Epithelial cell of proximal tubule (primary cell): ENCODE measurements around the gene FRMD3. TPM values are rescaled to one million over a fixed set of nuclear protein-coding genes. Genes with fewer than 3 reads are reported as not detected.

ENCODE experiments used
- DNase-seq: peaks from one replicate; pipeline ENCODE4 v3.0.0-alpha.2; 2011; ENCODE audit warnings: low read depth
- H3K4me3 ChIP-seq: 2 replicates; pipeline ENCODE4 v1.5.1; 2011; ENCODE audit warnings: low read depth, mild to moderate bottlenecking, low read length
- total RNA-seq: library from RNA; depleted of rRNA; stranded (reverse); fragments of >200 nt; gene quantifications from 2 replicates; pipeline ENCODE4 v1.2.3, GENCODE V29; 2015
- TF ChIP-seq, protein P1 (sequence below): conservative IDR thresholded peaks from 2 replicates; pipeline ENCODE4 v1.5.1; 2012; ENCODE audit warnings: low read depth, mild to moderate bottlenecking, low read length

The FRMD3 gene
- total RNA-seq, 1 donor from 2014 or later, result 2.4 TPM

DNA sequence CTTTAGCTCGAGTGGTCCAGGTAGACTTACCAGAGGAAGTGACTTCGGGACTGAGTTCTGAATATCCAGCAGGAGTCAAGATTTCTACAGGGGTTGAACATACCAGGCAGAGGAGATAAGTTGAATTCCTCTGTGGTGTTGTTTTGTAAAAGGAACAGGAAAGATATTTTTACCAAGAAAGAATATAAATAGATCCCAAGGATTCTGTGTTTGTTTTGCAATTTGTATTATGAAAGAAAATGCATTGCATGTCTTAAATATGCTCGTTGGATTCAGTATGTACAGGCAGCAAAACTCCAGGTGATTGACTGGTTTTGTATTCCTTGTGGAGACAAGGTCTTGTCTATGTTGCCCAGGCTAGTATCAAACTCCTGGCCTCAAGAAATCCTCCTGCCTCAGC is 197.8 kb downstream of the FRMD3 start:
- DNase-seq, result no peak
- TF ChIP-seq, protein P1, sequence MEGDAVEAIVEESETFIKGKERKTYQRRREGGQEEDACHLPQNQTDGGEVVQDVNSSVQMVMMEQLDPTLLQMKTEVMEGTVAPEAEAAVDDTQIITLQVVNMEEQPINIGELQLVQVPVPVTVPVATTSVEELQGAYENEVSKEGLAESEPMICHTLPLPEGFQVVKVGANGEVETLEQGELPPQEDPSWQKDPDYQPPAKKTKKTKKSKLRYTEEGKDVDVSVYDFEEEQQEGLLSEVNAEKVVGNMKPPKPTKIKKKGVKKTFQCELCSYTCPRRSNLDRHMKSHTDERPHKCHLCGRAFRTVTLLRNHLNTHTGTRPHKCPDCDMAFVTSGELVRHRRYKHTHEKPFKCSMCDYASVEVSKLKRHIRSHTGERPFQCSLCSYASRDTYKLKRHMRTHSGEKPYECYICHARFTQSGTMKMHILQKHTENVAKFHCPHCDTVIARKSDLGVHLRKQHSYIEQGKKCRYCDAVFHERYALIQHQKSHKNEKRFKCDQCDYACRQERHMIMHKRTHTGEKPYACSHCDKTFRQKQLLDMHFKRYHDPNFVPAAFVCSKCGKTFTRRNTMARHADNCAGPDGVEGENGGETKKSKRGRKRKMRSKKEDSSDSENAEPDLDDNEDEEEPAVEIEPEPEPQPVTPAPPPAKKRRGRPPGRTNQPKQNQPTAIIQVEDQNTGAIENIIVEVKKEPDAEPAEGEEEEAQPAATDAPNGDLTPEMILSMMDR, result no peak
- no peak overlapping the region for H3K4me3 ChIP-seq

DNA sequence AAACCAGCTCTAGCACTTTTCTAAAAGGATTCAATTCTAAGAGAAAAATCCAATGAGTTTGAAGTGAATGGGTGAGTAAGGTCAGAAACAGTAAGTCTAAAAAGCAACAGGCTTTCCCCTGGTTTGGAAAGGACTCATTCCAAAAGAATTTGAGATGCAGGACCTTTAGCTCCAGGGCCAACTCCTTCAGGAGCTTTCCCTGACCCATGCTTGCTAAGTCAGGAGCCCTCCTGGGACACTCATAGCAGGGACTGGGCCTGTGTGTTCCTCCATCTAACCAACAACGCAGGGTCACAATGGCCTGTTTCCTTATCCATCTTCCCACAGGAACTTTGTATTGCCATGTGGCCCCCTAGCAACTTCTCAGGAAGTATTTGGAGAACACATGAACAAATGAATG is 198.8 kb downstream of the FRMD3 start:
- H3K4me3 ChIP-seq, result no peak overlapping the region
- no peak for DNase-seq
- TF ChIP-seq, protein P1, result no peak

- no peak for DNase-seq
- TF ChIP-seq, protein P1, result no peak
Measured at GRCh38 chr9:83336706-83337105, 201.5 kb downstream of the FRMD3 start.

GRCh38 chr9:83334320-83334719 is 203.9 kb downstream of the FRMD3 start:
- peak; percentile 30 for DNase-seq
- no peak overlapping the region for H3K4me3 ChIP-seq
- TF ChIP-seq, protein P1, result peak; percentile 95

More at GRCh38 chr9:83336706-83337105, 201.5 kb downstream of the FRMD3 start:
- no peak overlapping the region for H3K4me3 ChIP-seq

- DNase-seq, result no peak
- TF ChIP-seq, protein P1, result peak; percentile 36
- H3K4me3 ChIP-seq, result no peak overlapping the region
Measured at GRCh38 chr9:83330207-83331196, 207.7 kb downstream of the FRMD3 start.

DNA sequence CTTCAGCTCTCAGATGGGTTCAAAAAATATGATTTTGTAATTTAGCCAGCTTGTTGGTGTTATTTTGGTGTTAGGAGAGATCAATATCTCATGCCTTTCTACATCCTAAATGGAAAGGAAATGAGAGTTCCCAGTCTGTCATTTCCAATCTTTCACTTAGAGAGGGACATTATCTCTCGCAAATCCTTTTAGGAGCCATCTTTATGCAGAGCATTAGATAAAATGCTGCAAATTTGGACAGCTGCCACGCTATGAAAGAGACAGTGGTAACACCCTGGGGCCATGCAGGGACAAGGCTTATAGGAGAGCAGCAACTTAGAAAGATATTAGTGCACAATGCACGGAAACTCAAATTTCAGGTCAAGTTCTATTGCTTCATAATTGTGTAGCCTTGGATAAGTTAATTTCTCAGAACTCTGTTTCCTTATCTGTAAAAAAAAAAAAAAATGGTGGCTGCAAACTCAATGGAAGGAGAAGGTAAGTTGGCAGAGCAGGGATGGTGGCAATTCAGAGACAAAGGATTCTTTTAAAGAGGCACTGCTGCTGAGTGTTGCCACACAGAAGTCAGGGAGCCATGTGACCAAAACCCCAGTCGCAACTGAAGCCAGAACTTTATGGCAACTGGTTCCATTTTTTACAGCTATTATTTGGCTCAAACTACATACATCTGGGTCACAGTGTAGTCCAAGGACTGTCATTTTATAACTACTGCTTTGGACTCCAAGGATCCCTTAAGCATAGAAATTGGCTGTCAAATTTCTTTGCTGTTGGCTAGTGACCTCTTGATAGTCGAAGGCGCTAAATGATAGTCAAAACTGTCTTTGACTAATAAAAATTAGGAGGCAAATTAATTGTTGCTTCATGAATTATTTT is 210.2 kb downstream of the FRMD3 start:
- TF ChIP-seq, protein P1, result no peak

More for the DNA sequence above, 210.2 kb downstream of the FRMD3 start:
- no peak overlapping the region for H3K4me3 ChIP-seq
- DNase-seq, result no peak
